ENCODE data around the gene SSBP2.

SSBP2 gene

GRCh38 chr5:81572201-81572600 is 178.7 kb downstream of the SSBP2 start:
- Histone ChIP-seq H3K27ac (ENCODE audit: low read depth, low read length) (no peak overlapping the region), H3K4me3 (ENCODE audit: low read depth, low read length) (no peak overlapping the region), H3K27me3 (ENCODE audit: insufficient read depth, low read length) (no peaks in the 10 kb centered on the region), H3K4me1 (ENCODE audit: control insufficient read depth, insufficient read depth, low read length, unreplicated experiment) (no peaks in the 10 kb centered on the region), H3K79me2 (ENCODE audit: control insufficient read depth, insufficient read depth, low read length, unreplicated experiment) (no peaks in the 10 kb centered on the region), H3K36me3 (ENCODE audit: insufficient read depth, low read length) (no peaks in the 10 kb centered on the region), H2AFZ (ENCODE audit: low read length, unreplicated experiment) (no peak overlapping the region)

GRCh38 chr5:81558188-81558587 is 192.7 kb downstream of the SSBP2 start:
- Histone ChIP-seq H3K27ac (ENCODE audit: low read depth, low read length) (no peak overlapping the region), H3K4me3 (ENCODE audit: low read depth, low read length) (no peak overlapping the region), H3K36me3 (ENCODE audit: insufficient read depth, low read length) (no peaks in the 10 kb centered on the region; the same call in 1 of the 2 replicates), H3K79me2 (ENCODE audit: control insufficient read depth, insufficient read depth, low read length, unreplicated experiment) (no peaks in the 10 kb centered on the region), H2AFZ (ENCODE audit: low read length, unreplicated experiment) (no peak overlapping the region), H3K27me3 (ENCODE audit: insufficient read depth, low read length) (no peaks in the 10 kb centered on the region), H3K4me1 (ENCODE audit: control insufficient read depth, insufficient read depth, low read length, unreplicated experiment) (no peaks in the 10 kb centered on the region)

DNA sequence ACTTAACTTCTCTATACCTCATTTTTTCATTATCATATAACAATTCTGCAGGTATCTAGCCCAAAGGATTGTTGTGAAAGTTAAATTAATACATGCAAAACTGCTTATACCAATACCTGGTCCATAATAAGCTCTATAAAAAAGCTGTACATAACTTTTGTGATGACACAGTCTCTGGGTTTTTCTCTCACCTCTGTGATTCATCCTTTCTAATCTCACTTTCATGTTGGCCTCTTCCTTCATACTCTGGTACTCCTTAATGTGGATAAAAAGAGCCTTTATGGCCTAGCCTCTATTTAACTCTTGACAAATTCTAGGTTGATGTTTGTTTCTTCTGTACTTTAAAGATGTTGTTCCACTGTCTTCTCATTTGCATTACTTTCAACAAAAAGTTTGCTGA is 194.1 kb downstream of the SSBP2 start:
- Histone ChIP-seq H3K27me3 (ENCODE audit: insufficient read depth, low read length) (no peaks in the 10 kb centered on the region), H2AFZ (ENCODE audit: low read length, unreplicated experiment) (no peak overlapping the region), H3K79me2 (ENCODE audit: control insufficient read depth, insufficient read depth, low read length, unreplicated experiment) (no peaks in the 10 kb centered on the region), H3K27ac (ENCODE audit: low read depth, low read length) (no peak overlapping the region), H3K36me3 (ENCODE audit: insufficient read depth, low read length) (no peaks in the 10 kb centered on the region; the same call in 1 of the 2 replicates), H3K4me3 (ENCODE audit: low read depth, low read length) (no peak overlapping the region), H3K4me1 (ENCODE audit: control insufficient read depth, insufficient read depth, low read length, unreplicated experiment) (no peaks in the 10 kb centered on the region)

GRCh38 chr5:81555865-81556264 is 195.0 kb downstream of the SSBP2 start:
- Histone ChIP-seq H3K36me3 (ENCODE audit: insufficient read depth, low read length) (no peaks in the 10 kb centered on the region; the same call in 1 of the 2 replicates), H3K79me2 (ENCODE audit: control insufficient read depth, insufficient read depth, low read length, unreplicated experiment) (no peaks in the 10 kb centered on the region), H3K4me1 (ENCODE audit: control insufficient read depth, insufficient read depth, low read length, unreplicated experiment) (no peaks in the 10 kb centered on the region), H3K27me3 (ENCODE audit: insufficient read depth, low read length) (no peaks in the 10 kb centered on the region), H2AFZ (ENCODE audit: low read length, unreplicated experiment) (no peak overlapping the region), H3K4me3 (ENCODE audit: low read depth, low read length) (no peak overlapping the region), H3K27ac (ENCODE audit: low read depth, low read length) (no peak overlapping the region)

DNA sequence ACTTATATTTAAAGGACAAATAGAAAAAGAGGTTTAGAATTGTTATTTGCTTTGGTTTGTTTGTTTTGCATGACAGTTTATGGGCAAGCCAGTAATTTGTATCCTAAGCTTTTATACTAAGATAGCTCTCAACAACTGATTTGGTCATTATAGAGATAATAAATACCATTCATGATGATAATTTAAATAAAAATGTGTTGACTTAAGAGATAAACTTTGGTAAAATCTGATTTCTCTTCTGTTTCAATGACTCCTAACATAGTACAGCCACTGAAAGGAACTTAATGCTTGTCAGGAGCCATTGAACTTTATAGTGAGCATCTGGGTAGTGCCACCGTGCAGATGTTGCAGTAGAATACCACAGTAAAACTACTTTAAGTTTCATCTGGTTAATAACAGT is 196.2 kb downstream of the SSBP2 start:
- Histone ChIP-seq H3K4me1 (ENCODE audit: control insufficient read depth, insufficient read depth, low read length, unreplicated experiment) (no peaks in the 10 kb centered on the region), H3K27ac (ENCODE audit: low read depth, low read length) (no peak overlapping the region), H3K79me2 (ENCODE audit: control insufficient read depth, insufficient read depth, low read length, unreplicated experiment) (no peaks in the 10 kb centered on the region), H3K27me3 (ENCODE audit: insufficient read depth, low read length) (no peaks in the 10 kb centered on the region), H2AFZ (ENCODE audit: low read length, unreplicated experiment) (no peak overlapping the region), H3K4me3 (ENCODE audit: low read depth, low read length) (no peak overlapping the region), H3K36me3 (ENCODE audit: insufficient read depth, low read length) (no peaks in the 10 kb centered on the region; the same call in 1 of the 2 replicates)

- H3K4me3 ChIP-seq (ENCODE audit: low read depth, low read length) = no peak overlapping the region
- H3K79me2 ChIP-seq (ENCODE audit: control insufficient read depth, insufficient read depth, low read length, unreplicated experiment) = no peaks in the 10 kb centered on the region
- no peak overlapping the region for H3K27ac ChIP-seq (ENCODE audit: low read depth, low read length)
Measured at GRCh38 chr5:81553567-81554212, 197.2 kb downstream of the SSBP2 start.

DNA sequence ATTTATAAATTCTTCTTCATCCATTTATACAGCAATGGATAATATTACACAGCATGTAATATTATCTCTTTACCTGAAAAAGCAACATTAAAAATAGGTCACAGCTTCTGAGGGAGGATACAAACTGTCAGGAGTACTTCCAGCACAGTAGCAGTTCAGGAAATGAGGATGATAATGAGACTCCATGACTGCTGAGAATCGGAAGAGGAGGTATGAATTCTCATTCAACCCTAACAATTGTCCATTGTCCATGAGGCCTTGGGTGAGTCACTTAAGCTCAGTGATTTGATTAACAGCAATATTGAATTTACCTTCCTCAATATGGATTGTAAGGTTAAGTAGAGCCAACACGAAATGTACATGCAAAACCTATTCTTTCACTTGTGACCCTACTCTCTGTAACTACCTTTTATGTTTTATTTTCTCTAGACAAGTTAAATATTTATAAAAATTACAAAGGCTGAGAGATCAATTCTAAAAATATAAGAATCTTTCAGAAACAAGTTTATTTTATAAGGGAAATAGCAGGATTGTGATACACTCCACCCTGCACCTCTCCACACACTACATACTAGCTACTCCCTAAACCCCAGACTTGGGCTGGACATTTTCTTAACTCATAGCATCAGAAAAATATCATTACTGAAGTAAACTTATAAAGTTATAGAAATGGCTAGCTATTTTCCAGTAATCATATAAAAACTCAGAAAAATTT is 197.9 kb downstream of the SSBP2 start:
- H2AFZ ChIP-seq (ENCODE audit: low read length, unreplicated experiment) = no peak overlapping the region
- H3K4me1 ChIP-seq (ENCODE audit: control insufficient read depth, insufficient read depth, low read length, unreplicated experiment) = no peaks in the 10 kb centered on the region
- H3K27me3 ChIP-seq (ENCODE audit: insufficient read depth, low read length) = no peaks in the 10 kb centered on the region
- no peaks in the 10 kb centered on the region for H3K79me2 ChIP-seq (ENCODE audit: control insufficient read depth, insufficient read depth, low read length, unreplicated experiment)
- no peak overlapping the region for H3K4me3 ChIP-seq (ENCODE audit: low read depth, low read length)
- no peak overlapping the region for H3K27ac ChIP-seq (ENCODE audit: low read depth, low read length)
- no peaks in the 10 kb centered on the region for H3K36me3 ChIP-seq (ENCODE audit: insufficient read depth, low read length)

More at GRCh38 chr5:81553567-81554212, 197.2 kb downstream of the SSBP2 start:
- H3K27me3 ChIP-seq (ENCODE audit: insufficient read depth, low read length) = no peaks in the 10 kb centered on the region
- no peaks in the 10 kb centered on the region for H3K4me1 ChIP-seq (ENCODE audit: control insufficient read depth, insufficient read depth, low read length, unreplicated experiment)
- H2AFZ ChIP-seq (ENCODE audit: low read length, unreplicated experiment) = no peak overlapping the region
- no peaks in the 10 kb centered on the region; the same call in 1 of the 2 replicates for H3K36me3 ChIP-seq (ENCODE audit: insufficient read depth, low read length)

DNA sequence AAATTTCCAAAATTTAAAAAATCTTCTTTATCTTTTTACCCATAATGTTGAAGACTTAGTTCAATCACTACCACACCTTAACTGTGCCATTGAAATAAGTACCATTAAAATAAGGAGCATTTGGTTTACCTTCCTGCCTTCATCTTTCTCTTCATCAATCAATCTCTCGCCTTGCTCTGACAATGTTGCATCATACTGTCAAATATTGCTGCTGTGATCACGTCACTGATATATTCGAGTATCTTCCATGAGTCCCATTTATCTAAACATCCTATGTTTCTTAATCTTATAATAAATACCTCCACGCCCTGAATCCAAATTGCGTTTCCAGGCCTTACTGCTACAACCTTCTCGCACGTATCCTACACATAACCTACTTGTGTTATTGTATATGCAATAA is 201.8 kb downstream of the SSBP2 start:
- H3K36me3 ChIP-seq (ENCODE audit: insufficient read depth, low read length) = no peaks in the 10 kb centered on the region
- no peak overlapping the region for H3K27ac ChIP-seq (ENCODE audit: low read depth, low read length)
- H3K4me1 ChIP-seq (ENCODE audit: control insufficient read depth, insufficient read depth, low read length, unreplicated experiment) = no peaks in the 10 kb centered on the region
- H3K79me2 ChIP-seq (ENCODE audit: control insufficient read depth, insufficient read depth, low read length, unreplicated experiment) = no peaks in the 10 kb centered on the region
- no peak overlapping the region for H2AFZ ChIP-seq (ENCODE audit: low read length, unreplicated experiment)
- H3K4me3 ChIP-seq (ENCODE audit: low read depth, low read length) = no peak overlapping the region
- no peaks in the 10 kb centered on the region for H3K27me3 ChIP-seq (ENCODE audit: insufficient read depth, low read length)

- no peaks in the 10 kb centered on the region for H3K79me2 ChIP-seq (ENCODE audit: control insufficient read depth, insufficient read depth, low read length, unreplicated experiment)
- H3K4me3 ChIP-seq (ENCODE audit: low read depth, low read length) = no peak overlapping the region
- no peaks in the 10 kb centered on the region for H3K36me3 ChIP-seq (ENCODE audit: insufficient read depth, low read length)
- H3K4me1 ChIP-seq (ENCODE audit: control insufficient read depth, insufficient read depth, low read length, unreplicated experiment) = no peaks in the 10 kb centered on the region
- H3K27ac ChIP-seq (ENCODE audit: low read depth, low read length) = no peak overlapping the region
- H3K27me3 ChIP-seq (ENCODE audit: insufficient read depth, low read length) = no peaks in the 10 kb centered on the region
- no peak overlapping the region for H2AFZ ChIP-seq (ENCODE audit: low read length, unreplicated experiment)
Measured at GRCh38 chr5:81547001-81547400, 203.9 kb downstream of the SSBP2 start.

- Histone ChIP-seq H2AFZ (ENCODE audit: low read length, unreplicated experiment) (no peak overlapping the region), H3K27ac (ENCODE audit: low read depth, low read length) (no peak overlapping the region), H3K36me3 (ENCODE audit: insufficient read depth, low read length) (no peaks in the 10 kb centered on the region), H3K4me1 (ENCODE audit: control insufficient read depth, insufficient read depth, low read length, unreplicated experiment) (no peaks in the 10 kb centered on the region), H3K79me2 (ENCODE audit: control insufficient read depth, insufficient read depth, low read length, unreplicated experiment) (no peaks in the 10 kb centered on the region), H3K27me3 (ENCODE audit: insufficient read depth, low read length) (no peaks in the 10 kb centered on the region), H3K4me3 (ENCODE audit: low read depth, low read length) (no peak overlapping the region)
Measured at GRCh38 chr5:81545911-81546310, 205.0 kb downstream of the SSBP2 start.
